Activated CD4-positive, alpha-beta T cell treated with anti-CD3 and anti-CD28 coated beads for 24 hours (primary cell): ENCODE data around the gene PDCD2L.
"Not testable (repeated sequence)": the region's sequence is repeated elsewhere in the genome, so short reads cannot be mapped to it uniquely, and the experiment has no call there.

ENCODE experiments used
- DNase-seq, 2 donors: peaks; one replicate each; pipeline ENCODE4 v3.0.0-alpha.2; 2020; ENCODE audit warnings: low read depth in 2 of 2

Gene PDCD2L

DNA sequence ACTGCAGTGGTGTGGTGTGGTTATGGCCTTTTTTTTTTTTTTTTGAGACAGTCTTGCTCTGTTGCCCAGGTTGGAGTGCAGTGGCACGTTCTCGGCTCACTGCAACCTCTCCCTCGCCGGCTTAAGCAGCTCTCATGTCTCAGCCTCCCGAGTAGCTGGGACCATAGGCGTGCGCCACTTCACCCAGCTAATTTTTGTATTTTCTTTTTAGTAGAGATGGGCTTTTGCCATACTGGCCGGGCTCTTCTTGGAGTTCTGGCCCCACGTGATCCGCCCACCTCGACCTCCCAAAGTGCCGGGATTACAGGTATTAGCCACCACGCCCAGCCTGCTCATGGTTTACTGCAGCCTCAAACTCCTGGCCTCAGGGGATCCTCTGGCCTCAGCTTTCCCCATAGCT is 7.0 kb downstream of the PDCD2L start:
- DNase-seq, result no peak

DNA sequence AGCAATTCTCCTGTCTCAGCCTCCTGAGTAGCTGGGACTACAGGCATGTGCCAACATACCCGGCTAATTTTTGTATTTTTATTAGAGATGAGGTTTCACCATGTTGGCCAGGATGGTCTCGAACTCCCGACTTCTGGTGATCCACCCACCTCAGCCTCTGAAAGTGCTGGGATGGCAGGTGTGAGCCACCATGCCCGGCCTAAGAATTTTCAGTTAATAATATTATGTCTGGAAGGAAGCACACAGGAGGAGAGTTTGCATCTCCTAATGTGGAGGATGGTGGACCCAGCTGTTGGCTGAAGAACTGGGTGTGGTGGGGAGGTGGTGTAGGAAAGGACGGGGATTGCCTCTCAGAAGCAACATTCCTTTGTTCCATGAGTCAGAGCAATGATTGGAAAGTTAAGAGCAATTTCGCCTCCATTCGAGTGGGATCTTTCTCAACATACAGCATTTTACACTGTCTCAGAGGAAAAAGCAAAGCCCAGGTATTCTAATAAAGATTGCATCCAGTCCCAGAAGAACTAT is 11.9 kb downstream of the PDCD2L start:
- DNase-seq, result no peak

DNA sequence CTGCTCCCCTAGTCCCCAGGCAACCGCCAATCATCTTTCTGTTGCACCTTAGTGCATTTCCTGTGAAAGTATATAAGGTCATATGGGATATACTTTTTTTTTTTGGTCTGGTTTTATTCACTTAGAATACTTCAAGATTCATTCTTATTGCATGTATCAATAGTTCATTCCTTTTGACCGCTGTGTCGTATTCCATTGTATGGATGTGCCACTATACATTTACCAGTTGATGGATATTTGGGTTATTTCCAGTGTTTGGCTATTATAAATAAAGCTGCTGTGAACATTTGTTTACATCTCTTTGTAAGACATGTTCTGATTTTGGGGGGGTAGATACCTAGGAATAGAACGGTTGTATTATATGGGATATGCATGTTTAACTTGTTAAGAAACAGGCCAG is 14.1 kb downstream of the PDCD2L start:
- no peak for DNase-seq

DNA sequence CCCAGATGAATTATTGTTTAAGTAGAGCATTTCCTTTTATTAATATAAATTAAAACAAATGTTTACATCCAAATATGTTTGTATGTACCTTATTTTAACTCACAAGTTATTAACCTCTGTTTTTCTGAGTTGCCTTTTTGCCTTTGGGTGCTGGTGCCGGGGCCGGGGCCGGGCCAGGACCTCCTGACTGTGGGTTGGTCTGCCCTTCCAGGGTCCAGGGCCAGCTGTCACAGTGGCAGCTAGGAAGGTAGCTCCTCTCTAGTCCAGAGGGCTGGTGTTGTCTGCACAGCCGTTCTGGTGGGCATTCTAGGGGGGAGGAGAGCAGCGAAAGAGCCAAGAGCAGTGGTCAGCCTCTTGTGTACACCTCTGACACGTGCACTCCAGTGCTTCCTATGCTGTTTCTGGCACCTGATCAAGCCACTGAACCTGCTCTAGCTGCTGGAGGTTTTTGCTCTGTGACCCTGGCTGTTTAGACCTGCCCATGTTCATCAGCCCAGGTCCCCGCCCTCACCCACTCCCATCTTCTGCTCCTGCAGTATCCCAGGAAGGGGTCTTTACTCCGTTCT is 22.0 kb downstream of the PDCD2L start:
- DNase-seq, result no peak

DNA sequence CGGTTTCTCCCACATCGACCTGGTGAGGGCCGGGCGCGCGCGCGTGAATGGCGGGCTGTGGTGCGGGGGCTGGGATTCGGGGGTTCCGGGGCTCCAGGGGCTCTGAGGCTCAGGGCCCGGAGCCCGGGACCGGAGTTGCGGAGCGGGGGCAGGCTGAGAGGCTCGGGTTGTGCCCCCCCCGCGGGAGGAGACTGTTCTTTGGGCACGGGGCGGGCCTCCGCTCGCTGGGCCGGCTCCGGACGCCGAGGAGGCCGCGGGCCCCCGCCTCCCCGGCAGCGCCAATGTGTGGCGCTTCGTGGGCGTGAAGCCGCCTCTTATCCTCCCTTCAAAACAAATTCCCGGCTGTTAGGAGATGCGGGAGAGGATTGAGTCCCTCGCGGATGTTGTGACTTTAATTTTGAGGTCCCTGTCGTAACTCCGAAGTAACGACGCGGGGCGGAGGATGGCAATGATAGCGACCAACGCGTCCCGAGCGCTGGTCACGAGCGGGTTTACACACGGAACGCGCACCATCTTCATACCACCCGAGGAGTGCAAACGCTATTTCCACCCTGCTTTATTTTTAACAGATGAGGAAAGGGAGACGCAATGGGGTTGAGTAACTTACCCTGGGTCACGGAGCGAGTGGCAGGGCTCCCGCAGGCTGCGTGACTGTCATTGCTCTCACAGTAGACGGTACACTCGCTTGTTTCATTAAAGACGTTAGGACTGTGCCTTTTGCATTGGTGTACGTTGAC is 24.5 kb downstream of the PDCD2L start:
- DNase-seq, result peak in 1 of 2 donors; percentile 35

DNA sequence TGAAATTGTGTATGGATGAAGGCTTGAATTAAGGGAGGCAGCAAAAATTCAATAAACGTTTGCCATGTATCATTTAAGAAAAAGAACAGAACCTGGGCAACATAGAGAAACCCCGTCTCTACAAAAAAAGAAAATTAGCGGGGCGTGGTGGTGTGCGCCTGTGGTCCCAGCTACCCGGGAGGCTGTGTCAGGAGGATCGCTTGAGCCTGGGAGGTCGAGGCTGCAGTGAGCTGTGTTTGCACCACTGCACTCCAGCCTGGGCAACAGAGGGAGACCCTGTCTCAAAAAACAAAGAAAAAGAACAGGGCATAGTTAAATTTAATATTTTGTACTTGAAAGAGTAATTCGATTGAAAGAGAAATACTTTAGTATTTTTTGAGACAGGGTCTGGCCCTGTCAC is 25.4 kb downstream of the PDCD2L start:
- no peak for DNase-seq

DNA sequence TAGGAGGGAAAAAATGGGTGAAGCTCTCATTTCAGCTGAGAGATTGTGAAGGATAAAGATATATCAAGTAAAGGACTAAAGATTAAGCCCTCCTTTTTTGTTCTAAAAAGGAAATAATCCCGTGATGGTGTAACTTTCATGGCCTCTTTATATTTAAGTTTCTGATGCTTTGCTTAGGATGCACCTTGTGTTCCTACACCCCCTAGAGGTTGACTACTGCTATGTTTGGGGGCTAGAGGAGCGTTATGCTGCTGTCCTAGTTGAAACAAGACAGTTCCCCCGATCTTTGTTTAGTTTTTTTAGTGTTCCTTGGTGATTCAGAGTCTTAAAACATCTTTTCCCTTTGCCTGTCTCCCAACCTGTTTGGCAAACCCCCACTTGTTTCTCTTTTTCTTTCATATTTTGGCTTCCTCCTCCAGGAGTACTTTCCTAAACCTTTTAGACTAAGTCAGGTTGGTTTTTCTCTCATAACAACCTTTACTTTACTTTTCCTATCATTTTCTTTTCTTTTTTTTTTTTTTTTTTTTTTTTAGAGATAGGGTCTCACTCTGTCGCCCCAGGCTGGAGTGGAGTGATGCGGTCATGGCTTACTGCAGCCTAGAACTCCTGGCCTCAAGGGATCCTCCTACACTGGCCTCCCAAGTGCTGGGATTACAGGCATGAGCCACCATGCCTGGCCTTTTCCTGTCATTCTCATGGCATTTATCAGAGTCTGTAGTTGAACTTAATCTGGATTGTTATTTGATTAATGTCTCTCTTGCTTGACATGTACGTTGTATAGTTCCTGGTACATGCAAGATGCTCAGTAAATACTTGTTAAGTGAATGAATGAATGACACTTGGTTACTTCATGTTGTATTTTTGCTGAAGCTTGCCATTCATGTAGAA is 26.8 kb downstream of the PDCD2L start:
- peak in 1 of 2 donors; percentile 11 for DNase-seq

DNA sequence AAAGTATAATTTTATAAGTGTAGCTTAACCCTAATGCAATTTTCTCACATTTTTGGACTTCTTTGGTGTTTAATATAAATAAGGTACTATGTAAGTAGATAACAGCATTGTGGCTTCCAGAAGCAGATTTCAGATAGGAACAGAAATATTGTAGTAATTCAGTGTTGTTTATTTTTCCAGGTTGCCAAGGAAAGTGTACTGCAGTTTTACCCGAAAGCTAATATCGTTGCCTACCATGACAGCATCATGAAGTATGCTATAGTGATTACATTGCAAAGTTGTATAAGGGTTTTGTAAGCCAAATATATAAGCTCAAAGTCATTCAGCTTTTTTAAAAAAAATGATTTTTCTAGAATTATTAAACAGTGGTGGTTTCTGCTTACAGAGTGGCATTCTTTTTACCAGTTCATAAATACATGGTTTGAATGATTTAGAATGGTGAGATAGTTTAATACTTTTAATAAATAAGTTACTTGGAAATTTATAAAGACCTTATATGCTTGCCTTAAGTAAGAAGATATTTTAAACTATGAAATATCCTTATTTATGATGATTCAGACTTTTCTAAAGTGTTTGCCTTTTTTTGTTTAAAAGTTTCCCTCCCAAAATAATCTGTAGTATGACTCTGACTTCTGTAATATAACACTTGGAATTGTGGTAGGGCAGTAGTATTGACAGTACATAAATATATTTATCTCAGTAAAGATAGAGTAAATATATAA is 27.6 kb downstream of the PDCD2L start:
- no peak for DNase-seq

DNA sequence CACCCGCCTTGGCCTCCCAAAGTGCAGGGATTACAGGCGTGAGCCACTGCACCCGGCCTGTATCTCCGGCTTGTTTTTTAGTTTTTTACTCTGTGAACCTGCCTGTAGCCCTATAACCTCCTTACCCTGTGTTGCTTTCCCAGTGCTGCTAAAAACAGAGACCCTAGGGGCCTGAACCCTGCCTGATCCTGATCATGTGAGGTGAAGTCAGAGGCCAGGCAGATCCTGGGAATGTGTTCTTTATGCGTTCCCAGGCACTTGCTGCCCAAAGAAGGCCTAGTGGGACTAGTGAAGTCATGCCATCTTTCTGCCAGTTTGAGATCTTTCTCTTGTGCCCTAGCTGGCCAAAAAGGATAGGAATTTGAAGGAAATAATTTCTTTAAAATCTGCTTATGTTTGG is 28.6 kb downstream of the PDCD2L start:
- DNase-seq, result no peak

DNA sequence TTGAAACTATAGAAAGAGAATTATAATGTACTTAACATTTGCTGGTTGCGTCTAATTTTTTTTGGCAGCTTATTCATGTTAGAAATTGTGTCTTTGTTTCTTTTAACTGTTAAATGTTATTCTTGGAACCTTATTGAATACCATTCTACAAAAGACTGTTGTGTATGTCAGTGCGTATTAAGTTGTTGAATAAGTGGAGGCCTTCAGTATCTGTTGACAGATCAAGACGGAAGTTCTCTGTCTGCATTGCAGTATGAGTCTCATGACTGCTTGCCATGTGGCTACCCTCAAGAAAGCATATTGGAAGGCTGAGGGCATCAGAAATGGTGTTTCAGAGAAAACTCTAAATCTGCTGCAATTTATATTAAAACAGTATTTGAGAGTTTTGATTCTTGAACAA is 32.5 kb downstream of the PDCD2L start:
- no peak for DNase-seq

DNA sequence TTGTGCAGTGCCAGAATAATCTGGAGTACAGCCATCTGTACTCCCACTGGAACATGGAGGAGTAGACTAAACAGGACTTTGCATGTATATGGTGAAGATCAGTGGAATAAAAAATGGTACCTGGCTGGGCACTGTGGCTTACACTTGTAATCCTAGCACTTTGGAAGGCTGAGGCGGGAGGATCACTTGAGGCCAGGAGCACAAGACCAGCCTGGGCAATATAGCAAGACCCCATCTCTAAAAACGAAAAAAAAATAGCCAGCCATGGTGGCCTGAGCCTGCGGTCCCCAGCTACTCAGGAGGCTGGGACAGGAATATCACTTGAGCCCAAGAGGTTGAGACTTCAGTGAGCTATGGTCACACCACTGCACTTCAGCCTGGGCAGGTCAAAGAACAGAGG is 44.0 kb downstream of the PDCD2L start:
- DNase-seq, result no peak

DNA sequence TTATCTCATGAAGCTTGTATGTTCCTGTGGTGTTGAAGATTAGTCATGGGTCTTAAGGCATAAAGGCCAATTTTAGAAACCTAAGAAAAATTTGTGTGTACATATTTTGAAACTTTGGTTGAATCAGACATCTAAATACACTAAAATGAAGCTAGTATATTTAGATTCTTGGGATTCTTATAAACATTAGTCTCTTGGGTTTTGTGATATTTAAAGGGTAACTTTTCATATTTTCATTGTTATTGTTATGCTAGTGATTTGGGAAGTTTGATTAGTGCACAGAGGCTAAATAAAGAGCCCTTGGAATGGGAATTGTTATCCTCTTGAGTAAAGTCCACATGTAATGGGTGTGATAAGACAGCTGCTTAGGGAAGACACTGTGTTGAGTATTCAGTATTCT is 48.5 kb downstream of the PDCD2L start:
- no peak for DNase-seq

DNA sequence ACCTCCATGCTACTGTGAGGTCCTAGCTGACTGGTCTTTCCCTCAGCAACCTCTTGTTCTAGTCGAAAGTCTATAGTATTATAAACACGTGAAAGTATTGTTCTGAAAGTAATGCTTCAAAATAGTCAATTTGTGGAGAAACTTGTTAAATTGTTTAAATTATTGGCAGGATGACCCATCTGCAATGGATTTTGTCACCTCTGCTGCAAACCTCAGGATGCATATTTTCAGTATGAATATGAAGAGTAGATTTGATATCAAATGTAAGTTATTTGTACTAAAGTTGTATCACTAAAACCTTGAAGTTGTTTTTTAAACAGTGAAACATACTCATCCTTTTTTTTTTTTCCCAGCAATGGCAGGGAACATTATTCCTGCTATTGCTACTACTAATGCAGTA is 49.9 kb downstream of the PDCD2L start:
- DNase-seq, result no peak

DNA sequence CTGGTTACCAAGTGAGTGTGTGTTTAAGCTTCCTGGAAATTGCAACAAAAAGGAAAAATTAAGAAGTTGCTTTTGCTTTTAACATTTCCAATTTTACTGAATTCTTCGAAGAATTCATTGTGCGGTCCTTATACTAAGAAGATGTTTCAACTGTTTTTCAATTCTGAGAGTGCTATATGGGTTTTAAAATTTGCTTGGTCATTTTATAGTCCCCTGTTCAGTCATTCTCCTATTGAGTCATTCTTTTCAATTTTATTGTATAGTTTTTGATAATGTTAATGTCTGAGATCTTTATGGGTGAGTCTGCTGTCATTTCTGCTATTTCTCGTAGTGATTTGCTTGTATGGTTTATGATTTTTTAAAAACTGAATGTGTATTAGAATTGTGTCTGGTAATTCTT is 50.5 kb downstream of the PDCD2L start:
- DNase-seq, result no peak

DNA sequence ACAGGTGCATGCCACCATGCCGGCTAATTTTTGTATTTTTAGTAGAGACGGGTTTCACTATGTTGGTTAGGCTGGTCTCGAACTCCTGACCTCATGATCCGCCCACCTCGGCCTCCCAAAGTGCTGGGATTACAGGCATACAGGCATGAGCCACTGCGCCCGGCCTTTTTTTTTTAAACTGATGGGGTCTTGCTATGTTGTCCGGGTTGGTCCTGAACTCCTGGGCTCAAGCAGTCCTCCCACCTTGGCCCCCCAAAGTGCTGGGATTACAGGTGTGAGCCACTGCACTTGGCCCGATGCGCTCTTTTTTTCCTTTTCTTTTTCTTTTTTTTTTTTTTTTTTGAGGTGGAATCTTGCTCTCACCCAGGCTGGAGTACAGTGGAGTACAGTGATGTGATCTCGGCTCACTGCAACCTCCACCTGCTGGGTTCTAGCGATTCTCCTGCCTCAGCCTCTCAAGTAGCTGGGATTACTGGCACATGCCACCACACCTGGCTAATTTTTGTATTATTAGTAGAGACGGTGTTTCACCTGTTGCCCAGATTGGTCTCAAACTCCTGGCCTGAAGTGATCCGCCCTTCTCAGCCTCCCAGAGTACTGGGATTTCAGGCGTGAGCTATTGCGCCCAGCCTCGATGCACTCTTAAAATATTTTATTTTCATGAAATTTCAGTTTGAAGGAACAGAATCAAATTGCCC is 51.7 kb downstream of the PDCD2L start:
- not testable (repeated sequence) for DNase-seq

DNA sequence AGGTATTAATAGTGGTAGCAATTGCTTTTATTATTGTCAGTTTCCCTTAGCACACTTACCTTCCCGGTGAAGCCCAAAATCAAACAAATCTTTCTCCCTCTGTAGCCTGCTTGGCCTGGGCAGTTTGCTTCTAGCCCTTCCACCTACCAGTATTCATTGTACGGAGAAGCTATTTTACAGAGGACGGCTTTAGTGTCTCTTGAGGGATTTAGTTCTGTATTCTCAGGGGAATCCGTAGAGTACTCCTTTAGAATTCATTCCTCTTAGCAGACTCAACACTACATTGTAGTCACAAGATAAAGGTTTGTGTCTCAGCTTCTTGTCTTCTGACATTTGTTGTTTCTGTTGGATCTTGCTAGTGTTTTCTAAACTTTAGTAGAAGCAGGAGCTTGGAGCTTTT is 53.2 kb downstream of the PDCD2L start:
- no peak for DNase-seq

DNA sequence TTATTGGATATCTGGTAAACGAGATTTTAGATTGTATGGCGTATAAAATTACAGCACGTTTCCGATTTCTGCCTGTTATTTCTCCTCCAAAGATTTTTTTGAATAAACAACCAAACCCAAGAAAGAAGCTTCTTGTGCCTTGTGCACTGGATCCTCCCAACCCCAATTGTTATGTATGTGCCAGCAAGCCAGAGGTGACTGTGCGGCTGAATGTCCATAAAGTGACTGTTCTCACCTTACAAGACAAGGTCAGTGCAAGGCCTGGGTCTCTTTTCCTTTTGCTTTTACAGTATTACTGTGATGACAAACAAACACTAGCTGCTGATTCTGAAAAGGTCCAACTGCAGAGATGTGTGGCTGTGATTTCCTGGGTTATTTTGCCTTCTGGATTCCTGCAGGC is 54.5 kb downstream of the PDCD2L start:
- no peak for DNase-seq

DNA sequence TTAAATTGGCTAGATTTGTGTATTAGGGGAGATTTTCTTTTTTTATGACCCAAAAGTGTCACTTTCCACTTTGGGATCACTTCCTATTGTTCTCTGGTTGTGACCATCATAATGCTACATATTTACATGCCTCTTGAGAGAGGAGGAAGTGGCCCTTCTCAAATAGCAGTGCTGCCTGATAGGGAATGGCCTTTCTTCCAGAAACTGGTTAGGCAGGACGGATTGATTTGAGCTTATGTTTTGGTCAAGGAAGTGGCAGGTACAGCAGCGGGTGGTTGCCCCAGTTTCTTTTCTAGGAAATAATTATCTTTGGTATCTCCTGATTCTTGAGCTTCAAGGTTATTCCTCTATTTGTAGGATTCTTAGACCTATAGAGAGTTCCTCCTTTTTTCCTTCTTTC is 55.4 kb downstream of the PDCD2L start:
- DNase-seq, result no peak

DNA sequence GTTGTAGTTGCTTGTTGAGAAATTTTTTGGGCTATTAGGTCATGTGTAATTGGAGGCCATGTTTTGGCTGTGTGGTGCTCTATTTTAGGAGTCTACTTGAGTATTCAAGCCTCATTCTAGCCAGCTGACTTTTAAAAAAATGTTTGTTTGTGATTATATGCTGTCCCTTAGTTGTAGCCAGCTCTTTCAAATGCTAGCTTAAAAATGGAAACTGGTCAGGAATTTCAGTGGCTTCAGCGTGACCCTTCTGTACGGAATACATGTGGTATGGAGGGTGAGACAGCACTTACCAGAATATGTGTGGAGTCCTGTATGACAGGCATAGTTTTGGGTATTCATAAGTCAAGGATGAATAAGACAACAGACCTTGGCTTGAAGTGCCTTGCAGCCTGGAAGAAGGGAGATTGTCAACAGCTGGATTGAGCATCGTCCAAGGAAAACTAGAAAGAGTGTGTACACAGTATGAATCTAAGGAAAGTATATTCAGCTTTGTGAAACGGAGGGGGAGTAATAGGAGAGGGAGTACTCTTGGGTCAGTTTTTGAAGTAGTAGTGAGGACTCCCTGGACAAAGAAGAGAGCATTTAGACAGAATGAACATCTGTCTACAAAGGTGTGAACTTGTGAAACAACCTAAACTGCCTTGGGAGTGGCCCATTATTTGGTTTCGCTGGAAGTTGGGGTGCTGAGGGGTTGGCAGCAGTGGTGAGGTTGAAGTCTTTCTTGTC is 57.3 kb downstream of the PDCD2L start:
- no peak for DNase-seq

DNA sequence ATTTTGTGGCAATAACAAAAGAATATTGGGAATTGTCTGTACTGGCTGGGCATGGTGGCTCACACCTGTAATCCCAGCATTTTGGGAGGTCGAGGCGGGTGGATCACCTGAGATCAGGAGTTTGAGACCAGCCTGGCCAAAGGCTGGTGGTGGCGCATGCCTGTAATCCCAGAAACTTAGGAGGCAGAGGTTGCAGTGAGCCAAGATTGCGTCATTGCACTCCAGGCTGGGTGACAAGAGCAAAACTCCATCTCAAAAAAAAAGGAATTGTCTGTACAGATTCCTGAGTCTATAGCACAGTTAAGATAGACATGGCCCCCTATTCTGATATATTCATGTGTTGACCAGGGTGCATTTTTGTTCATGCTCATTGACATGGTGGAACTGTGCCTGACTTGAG is 60.6 kb downstream of the PDCD2L start:
- not testable (repeated sequence) for DNase-seq

DNA sequence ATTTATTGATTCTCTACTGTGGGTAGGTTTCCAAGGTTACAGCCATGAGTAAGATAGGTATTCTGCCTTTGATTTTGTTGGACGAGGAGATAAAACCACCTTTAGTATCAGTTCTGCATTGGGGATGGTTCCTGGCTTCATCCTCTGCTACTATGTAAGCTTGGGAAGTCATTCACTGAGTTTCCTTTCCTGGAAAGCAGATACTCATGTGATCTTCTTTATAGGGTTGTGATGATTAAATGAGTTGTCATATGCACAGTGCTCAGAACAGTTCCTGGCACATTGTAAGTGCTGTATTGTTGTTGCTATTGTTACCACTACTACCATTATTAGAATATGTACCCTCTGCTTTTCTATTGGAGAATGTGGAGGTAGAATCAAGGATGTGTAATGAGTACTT is 64.2 kb downstream of the PDCD2L start:
- no peak for DNase-seq
